ENCODE results near the gene LPP.
"Not testable (repeated sequence)": the region's sequence is repeated elsewhere in the genome, so short reads cannot be mapped to it uniquely, and the experiment has no call there.

- not testable (repeated sequence) for TF ChIP-seq FOXA1 (IDR thresholded peaks at IDR 0.05); SP1 (IDR thresholded peaks at IDR 0.05); SUZ12 (IDR thresholded peaks at IDR 0.05); L3MBTL2 (conservative IDR thresholded peaks at IDR 0.05); FOXK2 (IDR thresholded peaks at IDR 0.05); TARDBP (IDR thresholded peaks at IDR 0.05); ZNF384 (IDR thresholded peaks at IDR 0.05); BHLHE40 (IDR thresholded peaks at IDR 0.05; ENCODE audit: borderline replicate concordance); CTBP1 (IDR thresholded peaks at IDR 0.05; ENCODE audit: borderline replicate concordance); FOXM1 (IDR thresholded peaks at IDR 0.05; ENCODE audit: borderline replicate concordance)
Measured at GRCh38 chr3:188613721-188614120, 459.8 kb downstream of the LPP start.
